Activated CD8-positive, alpha-beta memory T cell treated with anti-CD3 and anti-CD28 coated beads, Interleukin-2, amount 50 U/mL, for 1 hour (primary cell): Measurements from ENCODE around the gene FAF2.
"Not testable (repeated sequence)": the region's sequence is repeated elsewhere in the genome, so short reads cannot be mapped to it uniquely, and the experiment has no call there.

ENCODE experiments used
- DNase-seq: peaks from one replicate; pipeline ENCODE4 v3.0.0-alpha.2; 2020; ENCODE audit errors: extremely low read depth

Gene FAF2

DNA sequence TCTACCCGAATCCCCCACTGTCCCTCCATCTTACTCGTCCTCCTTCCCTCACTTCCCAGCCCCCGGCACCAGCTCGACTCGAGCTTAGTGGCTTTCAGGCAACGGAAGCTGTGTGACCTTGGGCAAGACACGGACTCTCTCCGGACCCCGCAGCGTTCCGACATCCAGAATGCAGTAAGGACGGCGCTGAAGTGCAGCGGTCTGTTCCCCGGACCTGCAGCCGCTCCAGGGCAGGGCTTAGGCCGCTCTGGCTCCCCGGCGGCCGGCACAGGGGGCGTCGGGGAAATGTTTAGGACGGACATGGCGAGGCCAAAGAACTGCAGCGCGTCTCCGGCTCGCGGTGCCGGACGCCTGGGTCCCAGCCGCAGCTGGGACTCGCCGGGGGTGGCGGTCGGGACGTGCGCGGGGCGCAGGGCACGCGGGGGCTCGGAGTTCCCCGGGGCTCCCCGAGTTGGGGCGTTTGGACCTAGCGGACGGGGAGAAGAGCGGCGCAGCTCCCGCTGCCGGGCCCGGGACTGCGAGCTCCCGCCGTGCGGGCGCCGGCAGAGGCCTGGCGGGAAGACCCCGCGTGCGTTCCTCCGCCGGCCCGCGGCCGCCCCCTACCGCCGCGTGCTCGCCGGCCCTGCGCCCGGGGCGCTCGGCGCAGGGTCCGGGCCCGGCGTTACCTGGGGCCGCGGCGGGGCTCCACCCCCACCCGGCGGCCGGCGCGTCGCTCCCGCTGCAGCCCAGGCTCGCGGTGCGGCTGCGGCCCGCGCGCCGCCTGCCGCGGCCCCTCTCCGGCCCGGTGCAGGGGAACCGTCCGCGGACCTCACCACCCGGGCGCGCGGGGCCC, 94.6 kb downstream of the FAF2 start:
- DNase-seq, result no peak

DNA sequence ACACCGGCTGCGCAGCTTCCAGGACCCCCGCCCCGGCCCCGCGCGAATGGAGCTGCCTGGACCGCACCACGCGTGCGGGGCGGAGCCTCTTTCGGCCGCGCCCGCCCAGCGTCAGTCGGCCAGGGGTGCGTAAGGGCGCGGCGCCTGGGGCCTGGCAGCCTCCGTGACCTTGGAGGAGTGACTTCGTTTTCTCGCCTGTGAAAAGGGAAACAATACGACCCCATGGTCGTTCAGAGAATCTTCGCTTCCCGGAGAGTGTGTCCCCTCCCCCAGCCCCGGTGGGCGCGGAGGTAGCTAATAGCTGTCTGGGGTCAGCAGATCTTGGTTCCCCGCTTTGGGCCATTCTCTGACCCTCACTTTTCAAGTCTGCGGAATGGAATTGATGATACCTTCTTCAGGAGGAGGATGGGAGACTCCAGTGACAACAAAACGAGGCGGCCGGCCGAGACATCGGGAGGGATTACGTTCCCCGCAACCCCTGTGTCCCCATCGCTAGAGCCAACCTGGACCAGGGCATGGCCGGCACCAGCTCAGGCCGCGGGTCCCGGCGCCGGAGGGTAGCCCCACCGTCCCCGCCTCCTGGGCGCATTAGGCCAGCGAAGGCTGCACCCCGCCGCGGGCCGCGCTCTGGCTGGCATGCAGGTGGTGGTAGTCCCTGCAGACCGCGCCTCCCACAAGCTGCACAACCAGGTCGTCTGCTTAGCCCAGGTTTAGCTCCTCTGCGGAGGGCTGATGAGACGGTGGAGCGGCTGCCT, 95.4 kb downstream of the FAF2 start:
- no peak for DNase-seq

- DNase-seq, result no peak
Measured at GRCh38 chr5:176545388-176545736, 97.2 kb downstream of the FAF2 start.

DNA sequence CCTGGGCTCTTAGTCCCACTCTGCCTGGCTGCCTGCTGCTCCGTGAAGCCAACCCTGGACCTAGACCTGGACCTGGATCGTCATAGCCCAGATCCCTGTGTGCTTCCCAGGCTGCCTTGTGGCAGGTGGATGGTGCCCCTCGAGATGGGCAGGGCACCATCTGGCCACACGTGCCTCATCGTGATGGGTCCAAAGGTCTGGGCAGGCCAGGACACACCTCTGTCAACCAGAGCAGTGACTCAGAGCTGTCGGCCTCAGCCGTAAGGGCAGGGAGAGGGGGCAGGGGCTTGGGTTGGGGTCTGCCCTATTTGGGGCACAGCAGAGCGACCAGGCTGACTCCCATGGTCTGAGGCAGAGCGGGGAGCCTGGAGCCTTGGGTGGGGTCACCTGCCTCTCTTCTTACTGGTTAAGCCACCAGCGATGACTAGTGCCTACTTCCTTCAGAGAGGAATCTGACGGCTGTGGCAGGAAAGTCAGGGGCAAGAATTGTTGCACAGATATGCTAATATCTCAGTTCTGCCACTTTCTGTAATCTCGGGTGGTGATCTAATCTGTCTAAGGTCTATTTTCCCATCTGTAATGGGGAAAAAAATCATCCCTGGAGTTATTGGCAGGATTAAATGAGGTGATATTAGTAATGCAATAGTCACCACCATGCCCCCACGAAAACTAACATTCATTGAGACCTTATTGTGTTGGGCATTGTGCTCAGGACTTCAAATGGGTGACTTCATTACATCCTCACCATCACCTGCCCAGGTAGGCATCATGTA, 97.7 kb downstream of the FAF2 start:
- no peak for DNase-seq

DNA sequence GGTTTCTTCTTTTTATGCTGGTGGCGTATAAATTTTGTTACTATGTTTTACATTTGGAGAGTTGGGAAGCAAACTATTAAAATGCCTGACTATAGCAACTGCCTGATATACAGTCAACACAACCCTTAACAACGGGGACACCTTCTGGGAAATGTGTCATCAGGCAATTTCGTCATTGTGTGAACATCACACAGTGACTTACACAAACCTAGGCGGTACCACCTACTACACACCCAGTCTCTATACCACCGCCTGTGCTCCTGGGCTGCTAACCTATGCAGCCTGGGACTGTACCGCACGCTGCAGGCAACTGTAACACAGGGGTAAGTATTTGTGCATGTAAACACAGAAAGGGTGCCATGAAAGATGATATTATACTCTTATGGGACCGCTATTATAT, 99.6 kb downstream of the FAF2 start:
- no peak for DNase-seq

DNA sequence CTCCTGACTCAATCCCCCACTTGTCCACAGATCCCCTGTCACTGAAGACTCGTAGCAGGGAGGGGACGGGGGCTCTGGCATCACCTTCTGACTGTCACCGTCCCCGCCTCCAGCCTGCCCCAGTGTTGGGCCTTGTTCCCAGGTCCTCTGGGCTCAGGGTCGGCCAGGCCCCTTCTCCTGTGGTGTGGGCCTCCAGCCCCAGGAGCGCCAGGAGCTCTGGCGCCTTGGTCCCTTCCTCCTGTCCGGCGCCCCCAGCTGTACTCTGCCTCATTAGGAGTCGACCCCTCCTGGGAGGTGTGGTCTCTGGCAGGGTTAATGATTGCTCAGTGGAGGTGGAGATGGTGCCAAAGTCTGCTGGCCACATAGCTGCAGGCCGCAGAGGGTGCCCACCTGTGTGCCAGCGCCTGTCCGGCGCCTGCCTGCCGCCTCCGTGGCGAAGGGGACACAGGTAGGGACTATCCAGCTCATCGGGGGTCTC, 100.8 kb downstream of the FAF2 start, which contains the start of gene CDHR2:
Gene CDHR2, plus strand, starts transcription at position 376 of the 478 bp plus-strand sequence. CDS start 16,011 bp downstream, outside the sequence.
- DNase-seq, result no peak

DNA sequence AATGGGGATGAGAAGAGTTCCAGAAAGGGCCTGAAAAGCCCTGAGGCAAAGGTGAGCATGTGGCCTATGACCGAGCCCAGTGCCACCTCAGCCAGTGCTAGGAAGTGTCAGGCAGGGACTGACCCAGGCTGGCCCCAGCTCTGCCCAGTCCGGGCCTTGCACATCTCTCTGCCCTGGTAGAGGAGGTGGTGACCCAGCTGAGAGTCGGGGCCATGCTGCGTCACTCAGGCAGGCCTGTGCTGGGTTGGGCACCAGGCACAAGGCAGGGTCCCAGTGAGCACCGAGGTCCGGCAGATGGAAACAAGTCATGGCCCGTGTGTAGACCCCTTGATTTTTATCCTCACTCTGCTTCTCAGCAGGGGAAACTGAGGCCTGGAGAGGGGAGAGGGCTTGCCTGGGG, 101.7 kb downstream of the FAF2 start:
- no peak for DNase-seq

GRCh38 chr5:176550275-176550831, 102.2 kb downstream of the FAF2 start:
- no peak for DNase-seq

DNA sequence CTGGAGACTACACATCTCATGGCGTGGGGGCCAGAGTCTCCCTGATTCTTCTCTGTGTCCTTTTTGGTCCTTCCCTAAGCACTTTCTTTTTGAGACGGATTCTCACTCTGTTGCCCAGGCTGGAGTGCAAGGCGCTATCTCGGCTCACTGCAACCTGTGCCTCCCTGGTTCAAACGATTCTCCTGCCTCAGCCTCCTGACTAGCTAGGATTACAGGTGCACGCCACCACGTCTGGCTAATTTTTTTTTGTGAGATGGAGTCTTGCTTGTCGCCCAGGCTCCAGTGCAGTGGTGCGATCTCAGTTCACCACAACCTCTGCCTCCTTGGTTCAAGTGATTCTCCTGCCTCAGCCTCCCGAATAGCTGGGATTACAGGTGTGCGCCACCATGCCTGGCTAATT, 102.8 kb downstream of the FAF2 start:
- DNase-seq, result not testable (repeated sequence)

DNA sequence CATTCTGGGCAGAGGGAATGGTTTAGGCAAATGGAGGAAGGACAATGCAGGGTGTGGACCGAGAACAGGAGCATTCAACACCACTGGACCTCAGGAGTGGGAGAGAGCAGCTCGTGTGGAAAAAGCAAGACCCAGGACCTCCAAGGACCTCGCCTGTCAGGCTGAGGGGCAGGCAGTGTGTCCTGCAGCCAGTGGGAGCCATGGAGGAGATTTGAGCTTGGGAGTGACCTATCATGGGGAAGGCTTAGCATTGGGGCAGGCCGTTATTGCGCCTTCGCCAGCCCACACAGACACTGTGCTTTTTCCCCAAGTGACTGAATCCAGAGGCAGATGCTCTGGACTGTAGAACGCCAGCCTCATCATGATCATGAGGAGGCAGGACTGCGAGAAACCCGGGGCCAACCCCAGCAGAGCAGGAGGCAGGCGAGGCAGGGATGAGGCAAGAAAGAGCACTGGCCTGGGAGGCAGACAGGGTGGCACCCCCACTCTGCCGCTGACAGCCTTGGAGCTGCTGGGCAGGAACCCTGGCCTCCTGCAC, 104.2 kb downstream of the FAF2 start:
- no peak for DNase-seq

DNA sequence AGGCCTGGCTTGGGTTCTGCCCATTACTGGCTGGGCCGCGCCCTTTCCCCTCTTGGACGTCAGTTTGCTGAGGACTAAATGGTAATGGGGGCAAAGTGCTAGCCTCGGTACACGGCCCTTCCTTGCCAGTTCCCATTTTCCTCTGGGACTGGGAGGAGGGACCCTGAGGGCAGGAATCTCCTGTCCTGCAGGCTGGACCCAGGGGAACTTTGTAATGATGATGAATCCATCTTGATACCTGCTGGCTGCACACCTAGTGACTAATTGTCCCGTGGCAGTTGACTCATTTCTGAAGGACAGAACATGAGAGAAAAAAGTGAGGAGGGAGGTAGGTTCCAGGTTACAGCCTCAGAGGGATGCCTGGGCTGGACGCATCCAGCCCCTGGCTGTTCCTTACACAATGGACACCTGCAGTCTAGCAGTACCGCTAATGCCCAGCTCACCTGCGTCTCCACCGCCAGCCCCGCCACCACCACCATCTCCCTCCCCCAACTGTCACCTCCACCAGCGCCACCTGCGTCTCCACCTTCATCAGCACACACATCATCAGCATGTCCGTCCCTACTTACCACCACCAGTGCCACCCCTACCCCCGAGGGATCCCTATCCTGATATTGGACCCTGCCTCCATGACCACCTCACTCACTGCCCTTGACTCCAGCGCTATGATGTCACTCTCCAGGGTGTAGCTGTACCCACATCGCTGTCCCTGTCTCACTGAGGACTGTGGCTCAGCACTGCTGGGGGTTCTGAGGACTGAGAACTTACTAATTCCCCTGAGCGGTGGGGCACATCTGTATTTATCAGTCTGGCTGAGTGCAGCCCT, 105.3 kb downstream of the FAF2 start:
- DNase-seq, result no peak

DNA sequence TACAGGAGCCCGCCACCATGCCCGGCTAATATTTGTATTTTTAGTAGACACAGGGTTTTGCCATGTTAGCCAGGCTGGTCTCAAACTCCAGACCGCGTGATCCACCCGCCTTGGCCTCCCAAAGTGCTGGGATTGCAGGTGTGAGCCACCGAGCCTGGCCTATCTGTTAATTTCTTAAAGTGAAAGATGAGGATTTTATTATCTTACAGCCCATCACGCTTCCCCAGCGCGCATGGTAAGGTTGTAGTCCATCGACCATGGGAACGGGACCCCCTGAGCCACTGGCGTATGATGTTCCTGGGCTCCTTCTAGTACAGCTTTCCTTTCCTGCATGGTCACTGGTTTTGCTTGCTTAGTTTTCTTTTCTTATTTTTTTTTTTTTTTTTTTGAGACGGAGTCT, 109.7 kb downstream of the FAF2 start:
- no peak for DNase-seq
